ENCODE data around the gene CATSPERD. TPM values are rescaled to one million over a fixed set of nuclear protein-coding genes. Genes with fewer than 3 reads are reported as not detected.

Gene CATSPERD
- total RNA-seq, 1 donor from 2014 or later: not detected

GRCh38 chr19:5806133-5806489 is 85.7 kb downstream of the CATSPERD start:
- DNase-seq (ENCODE audit: low spot score in 2 of 2, unreplicated experiment in 2 of 2): no peak
- TF ChIP-seq CTCF (IDR thresholded peaks at IDR 0.05; ENCODE audit: unreplicated experiment): peak; percentile 6
- Mint-ChIP-seq H3K27ac (no peak overlapping the region), H3K4me3 (peak overlapping the region; percentile 51), H3K9me3 (no peaks in the 10 kb centered on the region), H3K27me3 (ENCODE audit: low read depth) (peaks cover 46% of the 10 kb centered on the region), H3K36me3 (no peaks in the 10 kb centered on the region), H3K4me1 (peaks cover 20% of the 10 kb centered on the region)

GRCh38 chr19:5806905-5807304 is 86.5 kb downstream of the CATSPERD start:
- no peak for DNase-seq (ENCODE audit: low spot score in 2 of 2, unreplicated experiment in 2 of 2)
- Mint-ChIP-seq H3K4me3 (no peak overlapping the region), H3K27me3 (ENCODE audit: low read depth) (peaks cover 46% of the 10 kb centered on the region), H3K27ac (no peak overlapping the region), H3K4me1 (peaks cover 19% of the 10 kb centered on the region), H3K9me3 (no peaks in the 10 kb centered on the region), H3K36me3 (no peaks in the 10 kb centered on the region)
- no peak for TF ChIP-seq CTCF (IDR thresholded peaks at IDR 0.05; ENCODE audit: unreplicated experiment)

GRCh38 chr19:5808120-5808816 is 87.8 kb downstream of the CATSPERD start:
- no peak overlapping the region for H3K27ac Mint-ChIP-seq
- no peak for TF ChIP-seq CTCF (IDR thresholded peaks at IDR 0.05; ENCODE audit: unreplicated experiment)

GRCh38 chr19:5809053-5809452 is 88.6 kb downstream of the CATSPERD start:
- Mint-ChIP-seq H3K9me3 (no peaks in the 10 kb centered on the region), H3K36me3 (no peaks in the 10 kb centered on the region), H3K27me3 (ENCODE audit: low read depth) (peaks cover 35% of the 10 kb centered on the region), H3K4me3 (no peak overlapping the region), H3K27ac (no peak overlapping the region), H3K4me1 (peaks cover 6% of the 10 kb centered on the region)
- TF ChIP-seq CTCF (IDR thresholded peaks at IDR 0.05; ENCODE audit: unreplicated experiment): no peak
- no peak for DNase-seq (ENCODE audit: low spot score in 2 of 2, unreplicated experiment in 2 of 2)

More at GRCh38 chr19:5808120-5808816, 87.8 kb downstream of the CATSPERD start:
- no peak for DNase-seq (ENCODE audit: low spot score in 2 of 2, unreplicated experiment in 2 of 2)
- peaks cover 40% of the 10 kb centered on the region for H3K27me3 Mint-ChIP-seq (ENCODE audit: low read depth)
- no peak overlapping the region for H3K4me3 Mint-ChIP-seq
- peaks cover 11% of the 10 kb centered on the region for H3K4me1 Mint-ChIP-seq
- H3K9me3 Mint-ChIP-seq: no peaks in the 10 kb centered on the region
- H3K36me3 Mint-ChIP-seq: no peaks in the 10 kb centered on the region

GRCh38 chr19:5809469-5809868 is 89.0 kb downstream of the CATSPERD start:
- Mint-ChIP-seq H3K9me3 (no peaks in the 10 kb centered on the region), H3K4me1 (peaks cover 2% of the 10 kb centered on the region), H3K27me3 (ENCODE audit: low read depth) (peaks cover 34% of the 10 kb centered on the region), H3K4me3 (no peak overlapping the region), H3K27ac (no peak overlapping the region), H3K36me3 (no peaks in the 10 kb centered on the region)
- no peak for TF ChIP-seq CTCF (IDR thresholded peaks at IDR 0.05; ENCODE audit: unreplicated experiment)
- no peak for DNase-seq (ENCODE audit: low spot score in 2 of 2, unreplicated experiment in 2 of 2)
